ENCODE measurements around the gene SPATA2L.

Gene SPATA2L, protein sequence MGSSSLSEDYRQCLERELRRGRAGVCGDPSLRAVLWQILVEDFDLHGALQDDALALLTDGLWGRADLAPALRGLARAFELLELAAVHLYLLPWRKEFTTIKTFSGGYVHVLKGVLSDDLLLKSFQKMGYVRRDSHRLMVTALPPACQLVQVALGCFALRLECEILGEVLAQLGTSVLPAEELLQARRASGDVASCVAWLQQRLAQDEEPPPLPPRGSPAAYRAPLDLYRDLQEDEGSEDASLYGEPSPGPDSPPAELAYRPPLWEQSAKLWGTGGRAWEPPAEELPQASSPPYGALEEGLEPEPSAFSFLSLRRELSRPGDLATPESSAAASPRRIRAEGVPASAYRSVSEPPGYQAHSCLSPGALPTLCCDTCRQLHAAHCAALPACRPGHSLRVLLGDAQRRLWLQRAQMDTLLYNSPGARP

GRCh38 chr16:89701425-89702406 is at the start of gene SPATA2L:
TSS of gene SPATA2L (minus strand) at chr16:89701705. CDS start at chr16:89701232, 473 bp downstream.
- Histone ChIP-seq H3K9ac (ENCODE audit: low read length) (peak within 1 kb of the TSS; percentile 63), H3K9me3 (ENCODE audit: control insufficient read depth, low read depth, low read length) (no peaks in the 10 kb centered on the region), H3K4me1 (ENCODE audit: control insufficient read depth, low read depth, low read length) (peaks cover 13% of the 10 kb centered on the region), H3K27ac (ENCODE audit: low read length) (no peak within 1 kb of the TSS), H3K4me3 (ENCODE audit: low read length) (peak within 1 kb of the TSS; percentile 77), H3K27me3 (ENCODE audit: control insufficient read depth, insufficient read depth, low read length) (peaks cover 9% of the 10 kb centered on the region), H3K36me3 (ENCODE audit: control insufficient read depth, low read depth, low read length) (no peaks in the 10 kb centered on the region)

GRCh38 chr16:89749637-89750036 is 48.1 kb upstream of the SPATA2L start:
- Histone ChIP-seq H3K36me3 (ENCODE audit: control insufficient read depth, low read depth, low read length) (peaks cover 64% of the 10 kb centered on the region), H3K27ac (ENCODE audit: low read length) (no peak overlapping the region), H3K9me3 (ENCODE audit: control insufficient read depth, low read depth, low read length) (no peaks in the 10 kb centered on the region), H3K4me3 (ENCODE audit: low read length) (no peak overlapping the region), H3K4me1 (ENCODE audit: control insufficient read depth, low read depth, low read length) (no peaks in the 10 kb centered on the region), H3K27me3 (ENCODE audit: control insufficient read depth, insufficient read depth, low read length) (no peaks in the 10 kb centered on the region), H3K9ac (ENCODE audit: low read length) (no peak overlapping the region)

GRCh38 chr16:89748921-89749320 is 47.4 kb upstream of the SPATA2L start:
- H3K9me3 ChIP-seq (ENCODE audit: control insufficient read depth, low read depth, low read length): no peaks in the 10 kb centered on the region
- H3K27ac ChIP-seq (ENCODE audit: low read length): no peak overlapping the region
- peaks cover 71% of the 10 kb centered on the region for H3K36me3 ChIP-seq (ENCODE audit: control insufficient read depth, low read depth, low read length)
- no peaks in the 10 kb centered on the region for H3K4me1 ChIP-seq (ENCODE audit: control insufficient read depth, low read depth, low read length)
- H3K4me3 ChIP-seq (ENCODE audit: low read length): no peak overlapping the region
- H3K9ac ChIP-seq (ENCODE audit: low read length): no peak overlapping the region
- no peaks in the 10 kb centered on the region for H3K27me3 ChIP-seq (ENCODE audit: control insufficient read depth, insufficient read depth, low read length)

DNA sequence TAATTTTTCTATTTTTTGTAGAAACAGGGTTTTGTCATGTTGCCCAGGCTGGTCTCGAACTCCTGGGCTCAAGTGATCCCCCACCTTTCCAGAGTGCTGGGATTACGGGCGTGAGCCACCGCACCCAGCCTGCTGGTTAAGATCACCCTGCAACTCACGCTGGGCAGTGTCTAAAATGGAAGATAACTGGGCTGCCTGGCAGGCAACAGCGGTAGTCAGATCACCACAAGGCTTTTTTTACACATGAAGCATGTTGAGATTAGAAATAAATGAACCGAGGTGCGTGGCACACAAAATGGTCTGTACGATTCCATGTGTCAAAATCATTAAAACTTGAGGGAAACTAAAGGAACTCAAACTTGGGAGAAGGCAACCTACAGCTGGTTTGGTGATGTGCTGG is 46.6 kb upstream of the SPATA2L start:
- H3K27ac ChIP-seq (ENCODE audit: low read length): no peak overlapping the region
- H3K9me3 ChIP-seq (ENCODE audit: control insufficient read depth, low read depth, low read length): no peaks in the 10 kb centered on the region
- no peaks in the 10 kb centered on the region for H3K4me1 ChIP-seq (ENCODE audit: control insufficient read depth, low read depth, low read length)
- peaks cover 72% of the 10 kb centered on the region for H3K36me3 ChIP-seq (ENCODE audit: control insufficient read depth, low read depth, low read length)
- H3K9ac ChIP-seq (ENCODE audit: low read length): no peak overlapping the region
- H3K27me3 ChIP-seq (ENCODE audit: control insufficient read depth, insufficient read depth, low read length): no peaks in the 10 kb centered on the region
- H3K4me3 ChIP-seq (ENCODE audit: low read length): no peak overlapping the region

GRCh38 chr16:89746043-89746442 is 44.5 kb upstream of the SPATA2L start:
- Histone ChIP-seq H3K4me3 (ENCODE audit: low read length) (no peak overlapping the region), H3K27me3 (ENCODE audit: control insufficient read depth, insufficient read depth, low read length) (no peaks in the 10 kb centered on the region), H3K27ac (ENCODE audit: low read length) (no peak overlapping the region), H3K36me3 (ENCODE audit: control insufficient read depth, low read depth, low read length) (peaks cover 68% of the 10 kb centered on the region), H3K9ac (ENCODE audit: low read length) (no peak overlapping the region), H3K9me3 (ENCODE audit: control insufficient read depth, low read depth, low read length) (no peaks in the 10 kb centered on the region), H3K4me1 (ENCODE audit: control insufficient read depth, low read depth, low read length) (no peaks in the 10 kb centered on the region)

GRCh38 chr16:89744813-89745212 is 43.3 kb upstream of the SPATA2L start:
- H3K36me3 ChIP-seq (ENCODE audit: control insufficient read depth, low read depth, low read length): peaks cover 72% of the 10 kb centered on the region
- H3K27ac ChIP-seq (ENCODE audit: low read length): no peak overlapping the region
- H3K9me3 ChIP-seq (ENCODE audit: control insufficient read depth, low read depth, low read length): no peaks in the 10 kb centered on the region
- H3K9ac ChIP-seq (ENCODE audit: low read length): no peak overlapping the region
- no peaks in the 10 kb centered on the region for H3K4me1 ChIP-seq (ENCODE audit: control insufficient read depth, low read depth, low read length)
- no peaks in the 10 kb centered on the region for H3K27me3 ChIP-seq (ENCODE audit: control insufficient read depth, insufficient read depth, low read length)
- H3K4me3 ChIP-seq (ENCODE audit: low read length): no peak overlapping the region

- peaks cover 72% of the 10 kb centered on the region for H3K36me3 ChIP-seq (ENCODE audit: control insufficient read depth, low read depth, low read length)
- no peaks in the 10 kb centered on the region for H3K27me3 ChIP-seq (ENCODE audit: control insufficient read depth, insufficient read depth, low read length)
- H3K9me3 ChIP-seq (ENCODE audit: control insufficient read depth, low read depth, low read length): no peaks in the 10 kb centered on the region
- no peak overlapping the region for H3K9ac ChIP-seq (ENCODE audit: low read length)
- no peak overlapping the region for H3K4me3 ChIP-seq (ENCODE audit: low read length)
- H3K27ac ChIP-seq (ENCODE audit: low read length): no peak overlapping the region
- H3K4me1 ChIP-seq (ENCODE audit: control insufficient read depth, low read depth, low read length): no peaks in the 10 kb centered on the region
Observed at GRCh38 chr16:89742948-89743347, 41.4 kb upstream of the SPATA2L start.

GRCh38 chr16:89741342-89742014 is 40.0 kb upstream of the SPATA2L start:
- Histone ChIP-seq H3K9ac (ENCODE audit: low read length) (no peak overlapping the region), H3K36me3 (ENCODE audit: control insufficient read depth, low read depth, low read length) (peaks cover 77% of the 10 kb centered on the region), H3K9me3 (ENCODE audit: control insufficient read depth, low read depth, low read length) (no peaks in the 10 kb centered on the region), H3K4me1 (ENCODE audit: control insufficient read depth, low read depth, low read length) (no peaks in the 10 kb centered on the region), H3K4me3 (ENCODE audit: low read length) (no peak overlapping the region), H3K27me3 (ENCODE audit: control insufficient read depth, insufficient read depth, low read length) (no peaks in the 10 kb centered on the region), H3K27ac (ENCODE audit: low read length) (no peak overlapping the region)

GRCh38 chr16:89739383-89739782 is 37.9 kb upstream of the SPATA2L start:
- H3K27ac ChIP-seq (ENCODE audit: low read length): no peak overlapping the region

GRCh38 chr16:89738538-89739317 is 37.2 kb upstream of the SPATA2L start:
- Histone ChIP-seq H3K9ac (ENCODE audit: low read length) (no peak overlapping the region), H3K36me3 (ENCODE audit: control insufficient read depth, low read depth, low read length) (peaks cover 60% of the 10 kb centered on the region), H3K27me3 (ENCODE audit: control insufficient read depth, insufficient read depth, low read length) (no peaks in the 10 kb centered on the region), H3K4me3 (ENCODE audit: low read length) (no peak overlapping the region), H3K27ac (ENCODE audit: low read length) (no peak overlapping the region), H3K4me1 (ENCODE audit: control insufficient read depth, low read depth, low read length) (no peaks in the 10 kb centered on the region), H3K9me3 (ENCODE audit: control insufficient read depth, low read depth, low read length) (no peaks in the 10 kb centered on the region)

More at GRCh38 chr16:89739383-89739782, 37.9 kb upstream of the SPATA2L start:
- no peaks in the 10 kb centered on the region for H3K27me3 ChIP-seq (ENCODE audit: control insufficient read depth, insufficient read depth, low read length)
- no peak overlapping the region for H3K4me3 ChIP-seq (ENCODE audit: low read length)
- no peaks in the 10 kb centered on the region for H3K9me3 ChIP-seq (ENCODE audit: control insufficient read depth, low read depth, low read length)
- H3K36me3 ChIP-seq (ENCODE audit: control insufficient read depth, low read depth, low read length): peaks cover 64% of the 10 kb centered on the region
- H3K9ac ChIP-seq (ENCODE audit: low read length): no peak overlapping the region
- H3K4me1 ChIP-seq (ENCODE audit: control insufficient read depth, low read depth, low read length): no peaks in the 10 kb centered on the region

- no peak overlapping the region for H3K9ac ChIP-seq (ENCODE audit: low read length)
- H3K36me3 ChIP-seq (ENCODE audit: control insufficient read depth, low read depth, low read length): peaks cover 64% of the 10 kb centered on the region
Observed at GRCh38 chr16:89738072-89738377, 36.5 kb upstream of the SPATA2L start.

More at GRCh38 chr16:89738072-89738377, 36.5 kb upstream of the SPATA2L start:
- no peaks in the 10 kb centered on the region for H3K27me3 ChIP-seq (ENCODE audit: control insufficient read depth, insufficient read depth, low read length)
- H3K4me1 ChIP-seq (ENCODE audit: control insufficient read depth, low read depth, low read length): no peaks in the 10 kb centered on the region
- no peak overlapping the region for H3K27ac ChIP-seq (ENCODE audit: low read length)
- H3K9me3 ChIP-seq (ENCODE audit: control insufficient read depth, low read depth, low read length): no peaks in the 10 kb centered on the region
- no peak overlapping the region for H3K4me3 ChIP-seq (ENCODE audit: low read length)

Measured in iPS-18a (cell line).